ENCODE results near the gene ULK1.
"Not testable (repeated sequence)": the region's sequence is repeated elsewhere in the genome, so short reads cannot be mapped to it uniquely, and the experiment has no call there.

Gene ULK1

DNA sequence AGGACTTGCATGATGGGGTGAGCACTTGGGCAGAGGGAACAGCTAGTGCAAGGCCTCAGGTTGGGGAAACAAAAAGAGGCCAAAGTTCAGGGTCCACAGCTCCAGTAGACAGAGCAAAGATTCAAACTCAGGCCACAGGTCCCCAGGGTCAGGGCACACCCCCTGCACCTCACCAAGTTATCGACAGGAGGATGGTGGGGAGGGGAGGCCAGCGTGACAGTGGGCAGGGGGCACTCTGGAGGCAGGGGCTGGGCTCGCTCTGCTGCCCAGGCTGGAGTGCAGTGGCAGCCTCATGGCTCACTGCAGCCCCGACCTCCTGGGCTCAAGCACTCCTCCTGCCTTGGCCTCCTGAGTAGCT, 32.4 kb upstream of the ULK1 start:
- no peak for DNase-seq (ENCODE audit: low read depth)

DNA sequence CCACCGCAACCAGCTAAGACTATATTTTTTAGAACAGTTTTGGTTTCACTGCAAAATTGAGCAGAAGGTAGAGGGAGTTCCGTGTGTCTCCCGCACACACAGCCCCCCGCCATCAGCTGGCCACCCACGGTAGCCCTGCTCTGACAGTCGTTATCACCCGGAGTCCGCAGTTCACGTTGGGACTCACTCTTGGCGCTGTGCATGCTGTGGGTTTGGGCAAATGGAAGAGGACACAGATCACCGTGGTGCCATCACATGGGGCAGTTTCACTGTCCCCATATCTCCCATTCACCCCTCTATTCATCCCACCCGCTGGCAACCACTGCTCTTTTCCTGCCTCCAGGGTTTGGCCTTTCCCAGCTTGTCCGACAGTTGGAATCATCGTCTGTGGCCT, 31.8 kb upstream of the ULK1 start:
- no peak for DNase-seq (ENCODE audit: low read depth)

DNA sequence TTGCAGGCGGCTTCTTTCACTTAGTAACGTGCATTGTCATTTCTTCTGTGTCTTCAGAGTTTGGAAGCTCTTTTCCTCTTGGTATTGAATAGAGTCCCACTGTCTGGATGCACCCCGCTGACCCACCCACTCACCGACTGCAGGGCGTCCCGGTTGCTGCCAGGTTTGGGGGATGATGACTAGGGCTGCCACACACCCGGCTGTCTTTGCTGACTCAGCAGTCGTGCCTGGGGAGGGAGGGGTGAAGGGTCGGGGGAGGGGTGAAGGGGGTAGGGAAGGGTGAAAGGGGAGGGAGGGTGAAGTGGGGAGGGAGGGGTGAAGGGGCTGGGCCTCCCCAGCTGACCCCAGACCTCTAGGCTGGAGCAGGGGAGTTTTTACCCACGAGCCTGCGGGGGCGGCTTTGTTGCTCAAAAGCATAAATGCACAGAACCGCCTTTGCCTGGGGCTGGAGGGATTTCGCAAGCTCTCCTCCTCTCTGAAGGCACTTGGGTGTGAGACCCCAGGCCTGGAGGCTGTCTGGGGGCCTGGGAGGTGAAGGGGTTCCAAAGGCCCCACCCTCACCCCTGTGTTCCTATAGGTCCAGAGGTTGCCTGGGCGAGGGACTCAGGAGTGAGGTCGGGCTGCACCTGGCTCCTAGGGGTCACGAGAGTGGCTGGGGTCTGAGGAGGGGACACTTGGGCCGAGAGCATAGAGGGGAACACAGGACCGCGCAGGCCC, 31.3 kb upstream of the ULK1 start:
- DNase-seq (ENCODE audit: low read depth), result no peak

DNA sequence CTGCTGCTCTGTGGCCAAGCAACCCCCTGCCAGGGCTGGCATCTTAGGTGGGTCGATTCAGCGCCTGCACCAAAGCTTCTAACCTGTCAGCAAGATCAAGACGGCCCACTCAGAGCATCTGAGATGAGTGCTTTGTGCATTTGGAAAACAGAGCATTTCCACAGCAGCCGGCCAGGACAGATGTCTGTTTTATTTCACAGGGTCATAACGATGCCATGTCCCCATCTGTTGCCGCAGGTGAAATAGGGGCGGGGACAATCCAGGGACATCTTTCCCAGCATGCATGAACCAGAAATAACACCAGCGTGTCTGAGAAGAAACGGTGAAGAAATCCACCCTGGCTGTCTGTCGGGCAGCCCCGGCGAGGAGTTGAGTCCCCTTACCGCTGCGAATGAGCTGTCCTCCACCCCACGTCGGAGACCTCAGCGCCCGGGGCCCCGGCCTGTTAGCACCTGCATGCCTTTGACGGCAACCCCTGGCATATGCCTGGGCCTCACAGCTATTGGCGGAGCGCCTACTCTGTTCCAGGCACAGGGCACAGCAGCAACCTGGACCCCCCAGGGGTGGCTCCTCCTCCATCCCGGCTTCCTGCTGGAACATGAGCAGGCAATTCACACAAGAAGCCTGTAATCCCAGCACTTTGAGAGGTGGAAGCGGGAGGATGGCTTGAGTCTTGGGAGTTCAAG, 30.6 kb upstream of the ULK1 start:
- DNase-seq (ENCODE audit: low read depth), result no peak

DNA sequence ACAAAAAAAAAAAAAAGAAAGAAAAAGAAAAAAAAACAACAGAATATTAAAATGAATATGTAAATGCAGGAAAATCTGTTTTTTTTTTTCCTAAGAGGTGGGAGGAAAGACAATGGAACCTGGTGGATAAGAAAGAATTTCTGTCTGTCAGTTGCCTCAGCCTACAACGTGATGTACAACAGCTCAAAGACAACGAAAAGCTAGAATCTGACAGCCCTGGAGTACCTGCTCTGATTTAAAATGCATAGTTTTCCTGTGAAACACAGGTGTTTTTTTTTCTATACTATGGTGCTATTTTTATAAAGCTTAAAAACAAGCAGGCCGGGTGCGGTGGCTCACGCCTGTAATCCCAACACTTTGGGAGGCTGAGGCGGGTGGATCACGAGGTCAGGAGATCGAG, 30.0 kb upstream of the ULK1 start:
- no peak for DNase-seq (ENCODE audit: low read depth)

DNA sequence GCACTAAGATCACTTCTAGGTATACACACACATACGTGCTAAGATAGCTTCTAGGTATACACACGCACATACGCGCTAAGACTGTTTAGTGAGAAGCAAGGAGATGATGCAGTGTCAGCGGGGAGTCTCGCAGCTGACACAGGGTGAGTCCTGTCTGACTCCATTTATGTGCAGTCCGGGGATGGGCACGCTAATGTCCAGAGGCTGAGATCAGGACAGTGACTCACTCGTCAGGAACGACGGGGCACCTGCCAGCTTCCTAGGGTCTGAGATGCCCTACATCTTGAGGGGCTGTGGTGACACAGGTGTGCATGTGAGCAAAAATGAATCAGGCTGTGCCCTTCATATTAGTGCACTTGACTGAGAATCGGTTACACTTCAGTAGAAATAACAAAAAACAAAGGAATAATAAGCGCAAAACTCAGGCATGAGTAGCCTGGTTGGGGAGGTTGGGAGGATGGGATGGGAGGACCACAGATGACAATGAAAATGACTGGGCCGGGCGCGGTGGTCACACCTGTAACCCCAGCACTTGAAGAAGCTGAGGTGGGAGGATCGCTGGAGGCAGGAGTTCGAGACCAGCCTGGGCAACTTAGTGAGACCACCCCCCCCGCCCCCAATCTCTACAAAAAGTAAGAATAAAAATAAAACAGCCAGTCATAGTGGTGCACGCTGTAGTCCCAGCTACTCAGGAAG, 29.1 kb upstream of the ULK1 start:
- DNase-seq (ENCODE audit: low read depth), result no peak

DNA sequence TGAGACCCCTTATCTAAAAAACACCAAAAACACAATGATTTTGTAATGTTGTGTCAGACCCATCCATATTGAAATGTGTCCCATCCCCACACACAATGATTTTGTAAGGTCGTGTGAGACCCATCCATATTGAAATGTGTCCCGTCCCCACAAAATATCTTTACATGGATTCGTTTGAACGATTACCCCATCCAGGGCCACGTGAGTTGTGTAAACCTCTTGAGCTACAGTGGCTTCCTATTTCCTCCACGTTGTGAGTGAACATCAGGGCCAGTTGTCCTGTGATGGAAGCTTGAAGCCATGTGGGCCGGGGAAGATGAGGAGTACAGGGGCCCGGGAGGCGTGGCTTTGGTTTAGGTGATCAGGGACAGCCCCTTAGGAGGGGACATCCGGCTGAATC, 27.0 kb upstream of the ULK1 start:
- DNase-seq (ENCODE audit: low read depth), result no peak

DNA sequence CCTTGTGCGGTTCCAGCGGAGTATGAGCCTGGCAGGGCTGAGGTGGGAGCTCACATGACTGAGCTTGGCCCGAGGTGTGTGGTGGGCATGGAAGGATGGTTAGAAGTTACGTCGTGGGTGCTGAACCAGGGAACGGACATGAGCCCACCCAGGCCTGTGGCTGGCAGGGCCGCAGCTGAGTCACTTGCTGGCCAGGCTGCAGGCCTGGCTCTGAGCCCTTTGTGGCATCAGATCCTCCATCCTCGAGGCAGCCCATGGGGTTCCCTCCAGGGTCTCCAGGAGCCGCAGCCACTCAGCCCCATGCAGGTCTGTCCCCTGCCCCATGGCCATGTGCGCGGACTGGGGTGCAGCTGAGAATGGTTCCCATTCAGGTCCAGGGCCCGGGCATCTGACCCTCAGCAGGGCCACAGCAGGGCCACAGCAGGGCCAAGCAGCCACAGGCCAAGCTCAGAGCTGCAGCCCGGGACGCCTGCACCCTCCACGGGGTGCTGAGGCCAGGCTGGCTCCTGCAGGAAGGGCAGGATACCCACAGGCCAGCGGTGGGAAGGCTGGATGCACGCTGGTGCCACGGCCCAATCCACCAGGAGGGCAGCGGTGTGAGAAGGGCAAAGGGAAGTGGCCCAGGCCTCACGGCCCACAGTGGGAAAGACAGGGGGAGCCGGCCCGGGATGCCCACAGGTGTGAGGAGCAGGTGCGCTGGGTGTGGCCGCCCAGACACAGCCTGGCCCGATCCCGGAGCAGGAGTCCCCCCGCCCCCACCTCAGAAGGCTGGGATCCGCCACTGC, 26.3 kb upstream of the ULK1 start:
- no peak for DNase-seq (ENCODE audit: low read depth)

DNA sequence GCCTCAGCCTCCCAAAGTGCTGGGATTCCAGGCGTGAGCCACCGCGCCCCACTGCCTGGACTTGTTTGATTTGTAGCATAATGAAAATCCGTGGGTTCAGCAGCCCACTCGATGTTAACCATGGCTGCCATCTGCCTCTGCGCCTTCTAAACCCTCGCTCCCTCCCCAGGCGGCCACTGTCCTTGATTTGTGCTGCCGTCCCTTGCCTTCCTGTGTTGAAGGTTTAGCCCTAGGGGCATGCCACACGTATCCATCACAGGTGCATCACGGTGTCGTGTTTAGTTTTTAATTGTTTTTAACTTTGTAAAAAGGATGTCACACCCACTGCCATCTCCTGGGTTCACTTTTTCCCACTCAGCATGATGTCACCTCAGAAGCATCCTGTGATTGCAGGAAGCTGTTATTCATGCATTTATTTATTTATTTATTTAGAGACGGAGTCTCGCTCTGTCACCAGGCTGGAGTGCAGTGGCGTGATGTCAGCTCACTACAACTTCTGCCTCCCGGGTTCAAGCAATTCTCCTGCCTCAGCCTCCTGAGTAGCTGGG, 24.5 kb upstream of the ULK1 start:
- no peak for DNase-seq (ENCODE audit: low read depth)

DNA sequence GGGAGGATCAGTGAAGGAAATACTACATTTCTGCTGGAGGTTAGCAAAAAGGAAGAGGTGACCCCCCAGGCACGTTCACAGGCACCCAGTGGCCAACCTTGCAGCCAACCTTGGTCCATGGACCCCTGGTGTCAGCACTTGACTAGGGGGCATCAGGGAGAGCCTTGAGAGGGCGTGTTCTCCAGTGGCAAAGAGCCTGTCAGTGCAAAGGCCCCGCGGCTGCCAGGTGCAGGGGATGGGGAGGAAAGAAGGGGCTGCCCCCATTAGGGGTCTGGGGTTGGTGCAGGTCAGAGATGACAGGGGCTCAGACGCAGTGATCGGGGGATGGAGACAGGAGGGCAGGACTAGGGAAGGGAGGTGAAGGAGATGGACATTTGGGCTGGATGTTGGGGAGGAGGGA, 22.7 kb upstream of the ULK1 start:
- no peak for DNase-seq (ENCODE audit: low read depth)

DNA sequence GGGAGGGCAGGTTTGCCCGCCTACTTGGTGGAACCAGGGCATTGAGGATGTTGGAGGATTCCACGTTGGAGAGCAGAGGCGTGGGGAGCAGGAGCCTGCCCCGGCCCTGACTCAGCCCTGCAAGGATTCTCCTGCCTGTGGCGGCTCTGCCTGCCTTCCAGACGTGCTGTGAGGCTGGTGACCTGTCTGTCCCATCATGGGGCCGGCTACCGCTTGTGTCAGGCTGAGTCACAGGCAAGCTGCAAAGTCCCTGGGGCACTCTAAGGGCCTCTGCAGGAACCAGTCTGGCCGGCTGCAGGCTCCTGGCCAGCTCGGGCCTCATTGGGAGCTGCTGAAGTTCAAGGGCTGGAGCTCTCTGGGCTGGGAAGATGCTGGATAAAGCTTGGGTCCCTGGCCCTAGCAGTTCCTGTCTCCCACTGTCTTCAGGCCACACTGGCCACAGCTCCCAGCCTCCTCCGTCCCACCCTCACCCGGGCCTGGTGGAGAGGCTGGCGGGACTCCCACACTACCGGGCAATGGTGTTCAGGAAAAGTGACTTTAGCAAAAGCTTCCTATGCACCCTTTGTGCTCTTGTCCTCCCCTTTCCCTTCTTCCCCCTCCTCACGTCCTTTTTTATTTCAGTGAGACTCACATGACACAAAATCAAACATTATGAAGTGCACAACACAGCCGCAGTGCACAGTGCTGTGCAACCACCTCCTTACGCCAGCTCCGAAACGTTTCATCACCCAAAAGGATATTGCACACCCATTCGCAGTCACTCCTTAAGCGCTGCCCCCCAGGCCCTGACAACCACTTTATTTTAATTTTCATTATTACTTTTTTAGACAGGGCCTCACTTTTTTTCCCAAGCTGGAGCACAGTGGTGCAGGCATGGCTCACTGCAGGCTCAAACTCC, 22.0 kb upstream of the ULK1 start:
- DNase-seq (ENCODE audit: low read depth), result no peak

DNA sequence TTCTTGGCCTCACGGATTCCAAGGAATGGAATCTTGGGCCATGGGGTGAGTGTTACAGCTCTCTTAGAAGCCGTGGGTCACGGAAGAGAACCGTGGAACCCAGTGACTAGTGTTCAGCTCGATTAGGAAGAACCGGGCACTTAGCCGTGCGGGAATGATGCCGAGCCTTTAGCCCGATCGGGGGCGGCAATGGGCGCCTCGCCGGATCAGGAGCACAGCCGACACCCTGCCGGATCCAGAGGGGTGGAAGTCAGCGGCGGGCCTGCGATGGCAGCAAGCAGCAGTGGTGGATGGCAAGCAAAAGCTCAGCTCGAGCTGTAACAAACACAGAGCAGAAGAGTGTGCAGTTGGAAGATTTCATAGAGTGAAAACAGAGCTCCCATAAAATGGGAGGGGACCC, 21.1 kb upstream of the ULK1 start:
- DNase-seq (ENCODE audit: low read depth), result no peak

DNA sequence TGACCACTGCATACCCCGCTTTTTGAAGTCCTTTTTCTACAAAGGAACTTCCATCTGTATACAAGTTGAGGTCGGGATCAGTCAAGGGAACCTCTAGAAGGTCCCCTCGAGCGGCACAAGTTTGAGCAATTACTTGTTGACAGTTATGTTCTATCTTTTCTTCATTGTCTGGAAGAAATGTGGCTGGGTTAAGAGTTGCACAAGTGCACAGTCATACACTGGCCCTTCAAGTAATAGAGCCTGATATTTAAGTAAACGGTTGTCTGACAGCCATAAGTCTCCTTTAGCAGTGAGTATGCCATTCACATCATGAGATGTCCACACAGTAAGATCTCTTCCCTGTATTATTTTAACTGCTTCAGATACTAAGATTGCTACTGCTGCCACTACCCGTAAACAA, 19.4 kb upstream of the ULK1 start:
- not testable (repeated sequence) for DNase-seq (ENCODE audit: low read depth)

DNA sequence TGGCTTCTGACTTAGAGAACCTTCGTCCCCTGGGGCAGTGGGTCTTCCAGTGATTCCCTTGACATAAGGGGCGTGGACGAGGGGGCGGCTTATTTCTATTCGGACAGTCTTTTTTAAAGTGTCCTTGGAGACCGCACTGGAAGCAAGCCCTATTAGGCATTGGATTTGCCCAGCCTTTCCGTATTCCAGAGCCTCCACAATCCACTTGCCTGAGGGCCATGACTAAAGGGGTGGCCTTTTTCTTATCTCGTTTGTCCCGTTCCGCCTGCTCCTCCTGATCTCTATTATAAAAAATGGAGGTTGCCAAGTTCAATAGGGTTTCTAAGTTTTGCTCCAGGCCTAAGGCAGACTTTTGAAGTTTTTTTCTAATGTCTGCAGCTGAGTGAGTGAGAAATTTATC, 17.2 kb upstream of the ULK1 start:
- not testable (repeated sequence) for DNase-seq (ENCODE audit: low read depth)

DNA sequence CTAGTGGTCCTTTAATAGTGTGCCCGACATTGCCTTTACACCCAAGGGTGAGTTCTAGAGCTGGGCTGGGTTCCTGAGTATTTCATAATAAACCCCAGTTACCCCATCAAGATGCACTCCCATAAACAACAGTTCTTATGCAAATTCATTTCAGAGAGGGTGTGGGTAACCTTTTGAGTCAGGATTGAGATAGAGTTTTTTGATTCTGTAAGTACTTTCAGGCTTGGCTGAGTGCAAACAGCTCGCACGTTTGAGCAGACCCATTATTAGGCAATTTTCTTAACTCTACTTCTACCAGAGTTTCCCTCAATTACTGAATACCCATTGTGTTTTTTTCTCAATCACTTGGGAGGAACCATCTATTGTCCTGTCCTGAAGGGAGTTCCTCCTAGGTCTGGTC, 16.0 kb upstream of the ULK1 start:
- DNase-seq (ENCODE audit: low read depth), result not testable (repeated sequence)

DNA sequence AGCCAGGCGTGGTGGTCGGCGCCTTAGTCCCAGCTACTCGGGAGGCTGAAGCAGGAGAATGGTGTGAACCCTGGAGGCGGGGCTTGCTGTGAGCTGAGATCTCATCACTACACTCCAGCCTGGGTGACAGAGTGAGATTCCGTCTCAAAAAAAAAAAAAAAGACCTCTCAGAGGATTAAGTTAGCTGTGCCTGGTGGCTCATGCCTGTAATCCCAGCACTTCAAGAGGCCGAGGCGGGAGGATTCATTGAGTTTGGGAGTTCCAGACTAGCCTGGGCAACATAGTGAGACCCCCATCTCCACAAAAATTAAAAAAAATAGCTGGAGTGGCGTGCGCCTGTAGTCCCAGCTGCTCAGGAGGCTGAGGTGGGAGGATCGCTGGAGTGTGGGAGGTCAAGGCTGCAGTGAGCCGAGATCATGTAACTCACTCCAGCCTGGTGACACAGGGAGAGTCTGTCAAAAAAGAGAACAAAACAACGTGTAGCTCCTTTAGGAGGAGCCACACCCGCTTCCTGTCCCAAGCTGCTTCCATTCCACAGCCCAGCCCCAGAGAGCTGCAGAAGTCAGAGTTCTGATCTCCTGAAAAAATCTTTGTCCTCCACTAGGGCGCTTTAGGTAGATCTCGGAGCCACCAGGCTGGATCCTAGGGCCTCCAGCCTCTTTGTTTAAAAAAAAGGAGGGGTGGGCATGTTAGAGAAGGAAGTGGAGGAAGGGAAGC, 11.5 kb upstream of the ULK1 start:
- no peak for DNase-seq (ENCODE audit: low read depth)

DNA sequence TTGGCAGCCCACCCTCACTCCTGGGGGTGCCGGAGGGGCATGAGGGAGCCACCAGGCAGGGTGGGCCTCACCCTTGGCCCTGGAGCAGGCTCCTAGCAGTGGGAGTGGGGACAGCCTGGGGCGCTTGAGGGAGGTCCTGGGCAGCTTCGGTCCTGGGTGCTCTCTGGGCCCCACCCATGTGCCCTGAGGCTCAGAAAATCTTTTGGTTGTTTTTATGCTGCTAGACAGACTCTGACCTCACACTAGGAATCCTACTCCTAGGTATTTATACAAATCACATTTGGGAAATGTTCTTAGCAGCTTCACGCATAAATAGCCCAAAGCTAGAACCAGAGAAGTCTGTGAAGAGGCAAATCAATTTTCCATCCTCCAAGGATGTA, 10.9 kb upstream of the ULK1 start:
- DNase-seq (ENCODE audit: low read depth), result no peak

DNA sequence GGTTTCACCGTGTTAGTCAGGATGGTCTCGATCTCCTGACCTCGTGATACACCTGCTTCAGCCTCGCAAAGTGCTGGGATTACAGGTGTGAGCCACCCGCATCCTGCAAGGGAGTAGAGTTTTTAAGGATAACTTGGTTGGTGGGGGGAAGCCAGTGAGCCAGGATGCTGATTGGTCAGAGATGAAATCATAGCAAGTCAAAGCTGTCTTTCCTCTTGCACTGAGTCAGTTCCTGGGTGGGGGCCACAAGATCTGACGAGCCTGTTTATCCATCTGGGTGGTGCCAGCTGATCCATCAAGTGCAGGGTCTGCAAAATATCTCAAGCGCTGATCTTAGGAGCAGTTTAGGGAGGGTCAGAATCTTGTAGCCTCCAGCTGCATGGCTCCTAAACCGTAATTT, 9.3 kb upstream of the ULK1 start:
- DNase-seq (ENCODE audit: low read depth), result not testable (repeated sequence)

DNA sequence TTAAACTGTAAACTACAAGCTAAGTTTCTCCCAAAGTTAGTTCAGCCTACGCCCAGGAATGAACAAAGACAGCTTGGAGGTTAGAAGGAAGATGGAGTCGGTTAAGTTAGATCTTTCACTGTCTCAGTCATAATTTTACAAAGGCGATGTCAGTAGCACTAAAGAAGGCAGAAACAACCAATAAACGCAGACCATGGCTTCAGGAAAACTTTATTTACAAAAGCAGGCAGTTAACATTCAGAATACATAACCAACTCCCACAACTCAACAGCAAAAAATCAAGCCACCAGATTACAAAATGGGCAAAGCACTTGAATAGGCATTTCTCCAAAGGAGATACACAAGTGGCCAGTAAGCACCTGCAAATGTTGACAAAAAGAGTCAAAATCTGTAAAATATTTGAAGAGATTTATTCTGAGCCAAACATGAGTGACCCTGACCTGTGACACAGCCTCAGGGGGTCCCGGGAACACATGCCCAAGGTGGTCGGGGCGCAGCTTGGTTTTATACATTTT, 8.8 kb upstream of the ULK1 start:
- DNase-seq (ENCODE audit: low read depth), result no peak

DNA sequence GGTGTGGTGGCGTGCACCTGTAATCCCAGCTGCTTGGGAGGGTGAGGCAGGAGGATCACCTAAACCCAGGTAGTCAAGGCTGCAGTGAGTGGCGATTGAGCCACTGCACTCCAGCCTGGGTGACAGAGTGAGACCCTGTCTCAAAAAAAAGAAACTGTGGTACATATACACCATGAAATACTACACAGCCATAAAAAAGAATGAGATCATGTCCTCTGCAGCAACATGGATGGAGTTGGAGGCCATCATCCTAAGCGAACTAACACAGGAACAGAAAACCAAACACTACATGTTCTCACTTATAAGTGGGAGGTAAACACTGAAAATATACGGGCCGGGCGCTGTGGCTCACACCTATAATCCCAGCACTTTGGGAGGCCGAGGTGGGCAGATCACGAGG, 2.7 kb upstream of the ULK1 start:
- not testable (repeated sequence) for DNase-seq (ENCODE audit: low read depth)

Data from CMK (cell line).